AG09319 (cell line): ENCODE results near the gene S100A4.
A peak's percentile ranks its signal among the peaks of the same experiment; 100 is the strongest.

Experiments used
- DNase-seq: peaks from one replicate; pipeline ENCODE4 v3.0.0-alpha.2; 2010; ENCODE audit warnings: low read depth; ENCODE audit errors: extremely low read depth
- TF ChIP-seq, protein P1 (sequence below): IDR thresholded peaks from 2 replicates; pipeline ENCODE4 v1.5.1; 2011; ENCODE audit warnings: low read depth, mild to moderate bottlenecking, inconsistent platforms, low read length, moderate library complexity

S100A4 gene

GRCh38 chr1:153550398-153550758 is 4.8 kb upstream of the S100A4 start:
- no peak for DNase-seq

DNA sequence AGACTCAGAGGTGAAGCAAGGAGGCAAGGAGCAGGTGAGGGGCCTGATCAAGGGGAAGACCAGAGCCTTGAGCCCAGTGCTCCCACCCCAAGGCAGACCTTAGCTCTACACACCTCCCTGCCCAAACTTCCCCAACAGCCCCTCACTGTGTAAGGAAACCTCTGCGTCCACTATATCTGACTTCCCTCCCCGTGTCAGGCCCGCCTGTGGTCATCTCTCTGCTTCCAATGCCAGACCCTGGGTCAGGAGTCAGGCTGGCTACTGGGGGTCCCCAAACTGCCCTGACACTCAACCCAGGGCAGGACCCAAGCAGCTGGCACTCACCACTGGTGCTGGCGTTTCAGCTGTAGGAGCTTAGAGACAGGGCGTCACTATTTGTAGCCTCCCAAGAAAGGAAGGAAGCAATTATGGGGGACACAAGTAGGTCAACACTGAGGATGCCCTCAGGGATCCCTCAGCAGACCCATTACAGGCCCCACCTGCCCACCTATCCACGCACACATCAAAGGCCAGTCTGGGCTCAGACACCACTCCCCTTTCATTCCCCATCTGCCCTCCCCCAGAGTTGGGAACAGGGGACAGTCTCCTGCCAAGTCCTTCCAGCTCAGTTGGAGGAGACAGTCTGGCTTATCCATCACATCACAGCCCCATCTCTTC is 4.3 kb upstream of the S100A4 start:
- DNase-seq, result no peak
- TF ChIP-seq, protein P1, sequence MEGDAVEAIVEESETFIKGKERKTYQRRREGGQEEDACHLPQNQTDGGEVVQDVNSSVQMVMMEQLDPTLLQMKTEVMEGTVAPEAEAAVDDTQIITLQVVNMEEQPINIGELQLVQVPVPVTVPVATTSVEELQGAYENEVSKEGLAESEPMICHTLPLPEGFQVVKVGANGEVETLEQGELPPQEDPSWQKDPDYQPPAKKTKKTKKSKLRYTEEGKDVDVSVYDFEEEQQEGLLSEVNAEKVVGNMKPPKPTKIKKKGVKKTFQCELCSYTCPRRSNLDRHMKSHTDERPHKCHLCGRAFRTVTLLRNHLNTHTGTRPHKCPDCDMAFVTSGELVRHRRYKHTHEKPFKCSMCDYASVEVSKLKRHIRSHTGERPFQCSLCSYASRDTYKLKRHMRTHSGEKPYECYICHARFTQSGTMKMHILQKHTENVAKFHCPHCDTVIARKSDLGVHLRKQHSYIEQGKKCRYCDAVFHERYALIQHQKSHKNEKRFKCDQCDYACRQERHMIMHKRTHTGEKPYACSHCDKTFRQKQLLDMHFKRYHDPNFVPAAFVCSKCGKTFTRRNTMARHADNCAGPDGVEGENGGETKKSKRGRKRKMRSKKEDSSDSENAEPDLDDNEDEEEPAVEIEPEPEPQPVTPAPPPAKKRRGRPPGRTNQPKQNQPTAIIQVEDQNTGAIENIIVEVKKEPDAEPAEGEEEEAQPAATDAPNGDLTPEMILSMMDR, result no peak

More at GRCh38 chr1:153550398-153550758, 4.8 kb upstream of the S100A4 start:
- TF ChIP-seq, protein P1, result no peak

- TF ChIP-seq, protein P1, result peak; percentile 18
- no peak for DNase-seq
These were observed 3.4 kb upstream of the S100A4 start, which contains the start of gene S100A3 for GRCh38 chr1:153548722-153549688. Gene S100A3, minus strand, starts transcription at chr1:153549258. Its CDS starts 773 bp downstream, at chr1:153548485.

DNA sequence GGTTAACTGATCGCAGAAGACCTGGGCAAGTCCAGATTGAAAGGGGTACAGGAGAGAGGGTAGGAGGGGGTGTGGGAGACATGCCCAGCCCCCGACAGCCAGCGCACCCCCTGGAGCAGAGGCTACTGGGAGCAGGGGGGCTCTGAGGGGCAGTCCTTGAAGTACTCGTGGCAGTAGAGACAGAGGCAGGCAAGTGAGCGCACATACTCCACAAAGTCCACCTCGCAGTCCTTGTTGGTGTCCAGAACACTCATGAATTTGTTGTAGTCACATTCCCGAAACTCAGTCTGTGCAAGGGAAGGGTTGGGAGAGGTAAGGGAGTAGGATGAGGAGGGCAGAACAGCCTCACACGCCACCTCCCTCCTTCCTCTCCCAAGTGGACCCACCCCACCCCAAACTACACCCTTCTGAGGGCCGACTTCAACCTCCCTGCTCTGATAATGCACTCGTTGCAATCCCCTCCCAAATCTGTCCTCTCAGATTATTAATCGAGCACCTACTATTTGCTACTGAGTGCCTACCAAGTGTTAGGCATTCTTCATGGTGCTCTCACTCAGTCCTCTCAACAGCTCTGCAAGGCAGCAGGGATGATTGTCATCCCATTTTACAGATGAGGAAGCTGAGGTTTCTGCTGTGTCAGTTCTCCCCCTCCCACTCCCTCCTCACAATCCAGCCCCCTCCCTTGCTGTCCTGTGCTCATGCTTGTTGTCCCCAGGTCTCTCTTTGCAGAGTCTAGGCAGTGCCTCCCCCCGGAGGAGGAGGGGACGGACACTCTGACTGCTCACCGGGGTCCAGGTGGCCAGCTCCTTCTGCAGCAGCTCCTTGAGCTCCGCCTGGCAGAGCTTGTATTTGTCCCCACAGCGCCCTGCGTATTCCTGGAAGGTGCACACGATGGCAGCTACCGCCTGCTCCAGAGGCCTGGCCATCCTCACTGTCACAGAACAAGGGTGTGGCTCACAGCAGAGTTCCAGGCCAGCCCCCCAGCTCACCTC is 2.2 kb upstream of the S100A4 start:
- TF ChIP-seq, protein P1, result no peak
- DNase-seq, result no peak

- DNase-seq, result no peak
- TF ChIP-seq, protein P1, result no peak
These were observed 1.4 kb upstream of the S100A4 start for GRCh38 chr1:153546796-153547559.

GRCh38 chr1:153546371-153546770 is 765 bp upstream of the S100A4 start:
- TF ChIP-seq, protein P1, result no peak
- DNase-seq, result no peak
